ENCODE measurements around the gene DAPP1.

- TF ChIP-seq EZH2phosphoT487 (IDR thresholded peaks at IDR 0.05; ENCODE audit: insufficient read depth, low read depth): no peak
- no peak for TF ChIP-seq EZH2 (IDR thresholded peaks at IDR 0.05; ENCODE audit: insufficient read depth, poor library complexity, severe bottlenecking)
Observed at GRCh38 chr4:99860521-99860920, 43.9 kb downstream of the DAPP1 start.

Data from GM23248 (cell line).